GM18873 (cell line): ENCODE data around the gene PPIF.

Experiments
- ATAC-seq: cut with Tn5 transposase; IDR thresholded peaks from one replicate; pipeline ENCODE4 v1.9.1; 2021; ENCODE audit warnings: mild to moderate bottlenecking, moderate library complexity, moderate number of reproducible peaks; ENCODE audit not compliant: unreplicated experiment, low FRiP score

Gene PPIF

GRCh38 chr10:79397575-79398303 lies 50.5 kb downstream of the PPIF start:
- no peak for ATAC-seq

GRCh38 chr10:79398642-79399041 lies 51.4 kb downstream of the PPIF start:
- no peak for ATAC-seq

- no peak for ATAC-seq
These were observed 52.1 kb downstream of the PPIF start for GRCh38 chr10:79399223-79399831.

GRCh38 chr10:79400146-79401004 lies 53.1 kb downstream of the PPIF start:
- no peak for ATAC-seq

GRCh38 chr10:79401015-79401921 lies 54.0 kb downstream of the PPIF start:
- no peak for ATAC-seq

GRCh38 chr10:79402625-79402946 lies 55.3 kb downstream of the PPIF start:
- no peak for ATAC-seq

- ATAC-seq: no peak
These were observed 55.7 kb downstream of the PPIF start for GRCh38 chr10:79402951-79403350.

- no peak for ATAC-seq
These were observed 56.4 kb downstream of the PPIF start for GRCh38 chr10:79403441-79404230.

- ATAC-seq: no peak
These were observed 57.0 kb downstream of the PPIF start for GRCh38 chr10:79404231-79404609.

GRCh38 chr10:79404690-79405131 lies 57.4 kb downstream of the PPIF start:
- no peak for ATAC-seq
